ENCODE data around the gene KRT83.

DNA sequence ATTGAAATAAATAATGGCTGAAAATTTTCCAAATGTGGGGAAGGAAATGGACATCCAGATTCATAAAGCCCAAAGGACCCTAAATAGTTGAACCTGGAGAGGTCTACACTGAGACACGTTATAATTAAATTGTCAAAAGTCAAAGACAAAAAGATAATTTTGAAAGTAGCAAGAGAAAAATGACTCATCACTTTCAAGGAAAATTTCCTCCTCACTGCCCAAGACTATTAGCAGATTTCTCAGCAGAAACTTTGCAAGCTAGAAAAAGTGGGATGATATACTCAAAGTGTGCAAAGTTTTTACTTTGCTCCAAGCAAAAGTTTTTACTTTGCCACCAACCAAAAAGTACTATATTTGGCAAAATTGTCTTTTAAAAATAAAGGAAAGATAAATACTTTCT is 15.9 kb upstream of the KRT83 start:
- TF ChIP-seq ZNF423 (tag by site-specific recombination; IDR thresholded peaks at IDR 0.05) (no peak), ZNF23 (tag by site-specific recombination; IDR thresholded peaks at IDR 0.05; ENCODE audit: borderline replicate concordance) (no peak), CTCF (tag by site-specific recombination; IDR thresholded peaks at IDR 0.05) (no peak)

Measured in HEK293 (cell line).